ENCODE data around the gene CDH13. TPM values are rescaled to one million over a fixed set of nuclear protein-coding genes. Genes with fewer than 3 reads are reported as not detected.

CDH13 gene
- total RNA-seq, 1 experiment from 2014 or later = 2.1 TPM

- peak; percentile 3 for DNase-seq (ENCODE audit: low spot score)
These were observed 1090.5 kb downstream of the CDH13 start for GRCh38 chr16:83717308-83717707.

DNA sequence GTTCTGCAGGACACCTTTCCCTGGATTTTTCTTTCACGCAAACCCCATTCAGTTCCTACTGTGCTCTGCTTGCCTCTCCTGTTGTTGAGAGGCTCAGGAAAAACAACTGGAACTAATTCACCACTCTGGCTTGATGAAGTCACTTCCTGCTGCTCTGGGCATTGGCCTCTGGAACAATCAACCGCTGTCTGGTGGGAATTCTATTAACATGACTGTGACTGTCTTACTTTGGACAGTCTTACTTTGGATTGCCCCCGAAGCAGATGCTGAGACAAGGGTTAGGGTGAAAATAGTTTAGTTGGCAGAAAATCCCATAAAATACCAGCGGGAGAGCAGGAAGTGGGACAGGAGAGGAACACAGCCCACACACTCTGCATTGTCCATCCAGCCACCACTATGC, 1091.0 kb downstream of the CDH13 start:
- intact Hi-C loops (cut with micrococcal nuclease; ENCODE audit: unreplicated experiment) = no loop called here
- ChIA-PET POLR2A (ENCODE audit: low non-redundant PET) (no interaction called here), CTCF (no interaction called here)
- peaks cover 27% of the 10 kb centered on the region for H3K27me3 ChIP-seq (replicated peaks; ENCODE audit: insufficient read depth, low read depth, low read length, poor library complexity)
- no peaks in the 10 kb centered on the region for H3K36me3 ChIP-seq (ENCODE audit: insufficient read depth, low read length, poor library complexity, severe bottlenecking)
- peak; percentile 53 for DNase-seq (ENCODE audit: low spot score)
- no peak overlapping the region for H3K4me3 ChIP-seq (ENCODE audit: low read depth, low read length, poor library complexity, severe bottlenecking)
- H3K27ac ChIP-seq (ENCODE audit: low read depth, low read length, poor library complexity, severe bottlenecking) = no peak overlapping the region
- no peaks in the 10 kb centered on the region for H3K4me1 ChIP-seq (ENCODE audit: insufficient read depth, low read length, poor library complexity, severe bottlenecking)
- BruUV-seq (replicated peaks) = no TSS peak
- TF ChIP-seq, protein P1, sequence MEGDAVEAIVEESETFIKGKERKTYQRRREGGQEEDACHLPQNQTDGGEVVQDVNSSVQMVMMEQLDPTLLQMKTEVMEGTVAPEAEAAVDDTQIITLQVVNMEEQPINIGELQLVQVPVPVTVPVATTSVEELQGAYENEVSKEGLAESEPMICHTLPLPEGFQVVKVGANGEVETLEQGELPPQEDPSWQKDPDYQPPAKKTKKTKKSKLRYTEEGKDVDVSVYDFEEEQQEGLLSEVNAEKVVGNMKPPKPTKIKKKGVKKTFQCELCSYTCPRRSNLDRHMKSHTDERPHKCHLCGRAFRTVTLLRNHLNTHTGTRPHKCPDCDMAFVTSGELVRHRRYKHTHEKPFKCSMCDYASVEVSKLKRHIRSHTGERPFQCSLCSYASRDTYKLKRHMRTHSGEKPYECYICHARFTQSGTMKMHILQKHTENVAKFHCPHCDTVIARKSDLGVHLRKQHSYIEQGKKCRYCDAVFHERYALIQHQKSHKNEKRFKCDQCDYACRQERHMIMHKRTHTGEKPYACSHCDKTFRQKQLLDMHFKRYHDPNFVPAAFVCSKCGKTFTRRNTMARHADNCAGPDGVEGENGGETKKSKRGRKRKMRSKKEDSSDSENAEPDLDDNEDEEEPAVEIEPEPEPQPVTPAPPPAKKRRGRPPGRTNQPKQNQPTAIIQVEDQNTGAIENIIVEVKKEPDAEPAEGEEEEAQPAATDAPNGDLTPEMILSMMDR (conservative IDR thresholded peaks at IDR 0.05; ENCODE audit: low read depth, low read length) = no peak
- no peak for TF ChIP-seq EZH2 (IDR thresholded peaks at IDR 0.05; ENCODE audit: borderline replicate concordance, low read depth, low read length, poor library complexity, severe bottlenecking)
- H3K9me3 ChIP-seq (ENCODE audit: low read depth, low read length, poor library complexity, severe bottlenecking) = no peaks in the 10 kb centered on the region

More at GRCh38 chr16:83717308-83717707, 1090.5 kb downstream of the CDH13 start:
- H3K36me3 ChIP-seq (ENCODE audit: insufficient read depth, low read length, poor library complexity, severe bottlenecking) = no peaks in the 10 kb centered on the region
- intact Hi-C loops (cut with micrococcal nuclease; ENCODE audit: unreplicated experiment) = no loop called here
- no peak overlapping the region for H3K27ac ChIP-seq (ENCODE audit: low read depth, low read length, poor library complexity, severe bottlenecking)
- ChIA-PET POLR2A (ENCODE audit: low non-redundant PET) (no interaction called here), CTCF (no interaction called here)
- H3K4me3 ChIP-seq (ENCODE audit: low read depth, low read length, poor library complexity, severe bottlenecking) = no peak overlapping the region
- peaks cover 31% of the 10 kb centered on the region for H3K27me3 ChIP-seq (replicated peaks; ENCODE audit: insufficient read depth, low read depth, low read length, poor library complexity)
- no TSS peak for BruUV-seq (replicated peaks)
- H3K4me1 ChIP-seq (ENCODE audit: insufficient read depth, low read length, poor library complexity, severe bottlenecking) = no peaks in the 10 kb centered on the region
- H3K9me3 ChIP-seq (ENCODE audit: low read depth, low read length, poor library complexity, severe bottlenecking) = no peaks in the 10 kb centered on the region
- TF ChIP-seq EZH2 (IDR thresholded peaks at IDR 0.05; ENCODE audit: borderline replicate concordance, low read depth, low read length, poor library complexity, severe bottlenecking) = no peak
- TF ChIP-seq, protein P1 (conservative IDR thresholded peaks at IDR 0.05; ENCODE audit: low read depth, low read length) = peak; percentile 44

DNA sequence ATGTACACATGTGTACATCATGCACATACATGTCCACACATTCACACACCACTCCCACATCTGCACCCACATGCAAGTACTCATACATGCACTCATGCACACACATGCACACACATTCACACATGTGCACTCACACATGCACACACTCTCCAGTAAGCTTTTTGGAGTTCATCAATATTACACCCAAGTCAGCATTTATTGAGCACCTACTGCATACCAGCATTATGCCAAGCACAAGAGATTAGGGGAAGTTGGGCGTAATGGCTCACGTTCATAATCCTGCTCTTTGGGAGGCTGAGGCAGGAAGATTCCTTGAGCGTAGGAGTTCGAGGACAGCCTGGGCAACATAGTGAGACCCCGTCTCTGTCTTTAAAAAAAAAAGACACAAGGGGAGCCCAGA, 1093.4 kb downstream of the CDH13 start:
- H3K36me3 ChIP-seq (ENCODE audit: insufficient read depth, low read length, poor library complexity, severe bottlenecking) = no peaks in the 10 kb centered on the region
- ChIA-PET POLR2A (ENCODE audit: low non-redundant PET) (no interaction called here), CTCF (no interaction called here)

More for the DNA sequence above, 1093.4 kb downstream of the CDH13 start:
- TF ChIP-seq, protein P1 (conservative IDR thresholded peaks at IDR 0.05; ENCODE audit: low read depth, low read length) = no peak
- TF ChIP-seq EZH2 (IDR thresholded peaks at IDR 0.05; ENCODE audit: borderline replicate concordance, low read depth, low read length, poor library complexity, severe bottlenecking) = no peak
- DNase-seq (ENCODE audit: low spot score) = no peak
- H3K9me3 ChIP-seq (ENCODE audit: low read depth, low read length, poor library complexity, severe bottlenecking) = no peaks in the 10 kb centered on the region
- no peak overlapping the region for H3K27ac ChIP-seq (ENCODE audit: low read depth, low read length, poor library complexity, severe bottlenecking)
- no peaks in the 10 kb centered on the region for H3K4me1 ChIP-seq (ENCODE audit: insufficient read depth, low read length, poor library complexity, severe bottlenecking)
- intact Hi-C loops (cut with micrococcal nuclease; ENCODE audit: unreplicated experiment) = no loop called here
- no peak overlapping the region for H3K4me3 ChIP-seq (ENCODE audit: low read depth, low read length, poor library complexity, severe bottlenecking)
- BruUV-seq (replicated peaks) = no TSS peak
- H3K27me3 ChIP-seq (replicated peaks; ENCODE audit: insufficient read depth, low read depth, low read length, poor library complexity) = peaks cover 7% of the 10 kb centered on the region

Measured in A673 (cell line).